OCI-LY7 (cell line): ENCODE measurements around the gene TFCP2L1. TPM values are rescaled to one million over a fixed set of nuclear protein-coding genes. Genes with fewer than 3 reads are reported as not detected.

Experiments
- BruUV-seq: library from RNA; stranded (reverse); fragments of 400-500 nt; replicated peaks from 2 replicates; lab custom pipeline; 2021; lab: Mats Ljungman, UMichigan
- CTCF ChIA-PET: fragments of 300-600 bp; sonication (Branson Sonifier 250); formaldehyde crosslinking; loops from one replicate; lab custom pipeline; 2022; ENCODE audit warnings: antibody characterized with exemption; ENCODE audit not compliant: unreplicated experiment; lab: Charles Lee
- POLR2A ChIA-PET: fragments of 300-600 bp; sonication (Branson Sonifier 250); formaldehyde crosslinking; loops from one replicate; lab custom pipeline; 2022; ENCODE audit warnings: antibody characterized with exemption; lab: Charles Lee
- DNase-seq: peaks from one replicate; pipeline ENCODE4 v3.0.0-alpha.2; 2015; ENCODE audit warnings: low spot score
- H2AFZ ChIP-seq: fragments of 200-600 bp; sonication (generic), shearing (Covaris generic); 2 replicates; pipeline ENCODE4 v1.6.1; 2014; ENCODE audit warnings: mild to moderate bottlenecking, antibody characterized with exemption, low read length, moderate library complexity
- H3K27ac ChIP-seq: fragments of 200-600 bp; sonication (generic); 2 replicates; pipeline ENCODE4 v1.5.1; 2014; ENCODE audit warnings: mixed run types, low read depth, mild to moderate bottlenecking, moderate library complexity, low read length, inconsistent platforms; ENCODE audit not compliant: poor library complexity, severe bottlenecking
- H3K36me3 ChIP-seq: fragments of 200-600 bp; sonication (generic); 2 replicates; pipeline ENCODE4 v1.6.1; 2014; ENCODE audit warnings: mild to moderate bottlenecking, antibody characterized with exemption, low read length, moderate library complexity, mixed read lengths; ENCODE audit not compliant: insufficient read depth
- H3K4me1 ChIP-seq: fragments of 200-600 bp; sonication (generic); 2 replicates; pipeline ENCODE4 v1.5.1; 2014; ENCODE audit warnings: mild to moderate bottlenecking, low read length; ENCODE audit not compliant: insufficient read depth, poor library complexity, severe bottlenecking
- H3K4me2 ChIP-seq: fragments of 200-600 bp; sonication (generic); 2 replicates; pipeline ENCODE4 v1.6.1; 2014; ENCODE audit warnings: mild to moderate bottlenecking, low read length
- H3K4me3 ChIP-seq: fragments of 200-600 bp; sonication (generic); 2 replicates; pipeline ENCODE4 v1.5.1; 2014; ENCODE audit warnings: mild to moderate bottlenecking, low read depth, low read length; ENCODE audit not compliant: poor library complexity, severe bottlenecking
- H3K79me2 ChIP-seq: fragments of 200-600 bp; sonication (generic); 2 replicates; pipeline ENCODE4 v1.6.1; 2016; ENCODE audit warnings: low read depth, mild to moderate bottlenecking, low read length, moderate library complexity, mixed read lengths; ENCODE audit not compliant: insufficient read depth
- H3K9me2 ChIP-seq: fragments of 200-600 bp; sonication (generic); 2 replicates; pipeline ENCODE4 v1.6.1; 2016; ENCODE audit warnings: mild to moderate bottlenecking, low read length, mixed read lengths; ENCODE audit not compliant: insufficient read depth
- H3K9me3 ChIP-seq: fragments of 200-600 bp; sonication (generic); 2 replicates; pipeline ENCODE4 v1.6.1; 2014; ENCODE audit warnings: mild to moderate bottlenecking, mixed run types, low read length, mixed read lengths
- H4K20me1 ChIP-seq: fragments of 200-600 bp; sonication (generic); 2 replicates; pipeline ENCODE4 v1.6.1; 2014; ENCODE audit warnings: mild to moderate bottlenecking, antibody characterized with exemption, low read length, moderate library complexity, mixed read lengths; ENCODE audit not compliant: insufficient read depth
- EZH2phosphoT487 ChIP-seq: fragments of 200-600 bp; sonication (generic); IDR thresholded peaks from 2 replicates; pipeline ENCODE4 v1.6.1; 2018; ENCODE audit warnings: low read depth, borderline replicate concordance, mild to moderate bottlenecking, mixed run types, antibody characterized with exemption, low read length, moderate library complexity, mixed read lengths
- intact Hi-C: fragments of 100-400 bp; cut with micrococcal nuclease; formaldehyde crosslinking; loops from one replicate; pipeline ENCODE4 v1.10.0; 2022; ENCODE audit not compliant: unreplicated experiment
- total RNA-seq, 2 experiments: library from RNA; depleted of rRNA in 1 of 2; stranded (reverse); fragments of >200 nt in 1 of 2; shearing (Covaris generic) in 1 of 2; gene quantifications; 2 replicates each; pipeline ENCODE4 v1.2.3, GENCODE V29; 2014 to 2022
- TF ChIP-seq, protein P1 (sequence below): fragments of 200-600 bp; sonication (generic); conservative IDR thresholded peaks from 2 replicates; pipeline ENCODE4 v1.5.1; 2014; ENCODE audit warnings: mild to moderate bottlenecking, antibody characterized with exemption, low read length, moderate library complexity, mixed read lengths

The TFCP2L1 gene
- total RNA-seq, 2 experiments from 2014 or later = 0.06 to 1.4 TPM

DNA sequence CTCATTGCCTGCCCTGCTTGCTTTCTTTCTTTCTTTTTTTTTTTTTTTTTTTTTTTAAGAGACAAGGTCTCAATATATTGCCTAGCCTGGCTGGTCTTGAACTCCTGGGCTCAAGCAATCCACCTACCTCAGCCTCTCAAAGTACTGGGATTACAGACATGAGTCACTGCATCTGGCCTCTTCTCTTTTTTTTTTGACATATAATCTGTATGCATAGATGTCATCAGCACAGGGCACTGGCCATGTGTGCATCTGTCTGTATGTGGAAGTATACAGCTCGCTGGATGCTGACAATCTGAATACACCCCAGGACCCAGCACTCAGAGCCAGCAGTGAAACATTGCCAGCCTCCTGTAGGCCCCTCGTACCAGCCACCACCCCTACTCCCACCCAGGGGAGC lies 49.5 kb downstream of the TFCP2L1 start:
- Histone ChIP-seq H3K9me2 (no peaks in the 10 kb centered on the region), H3K36me3 (no peaks in the 10 kb centered on the region), H2AFZ (no peak overlapping the region), H3K9me3 (no peaks in the 10 kb centered on the region), H3K27ac (no peak overlapping the region), H3K4me3 (no peak overlapping the region), H3K4me1 (no peaks in the 10 kb centered on the region), H4K20me1 (no peaks in the 10 kb centered on the region), H3K4me2 (no peak overlapping the region), H3K79me2 (no peaks in the 10 kb centered on the region)
- DNase-seq = no peak
- intact Hi-C loops = no loop called here
- no peak for TF ChIP-seq EZH2phosphoT487
- TF ChIP-seq, protein P1, sequence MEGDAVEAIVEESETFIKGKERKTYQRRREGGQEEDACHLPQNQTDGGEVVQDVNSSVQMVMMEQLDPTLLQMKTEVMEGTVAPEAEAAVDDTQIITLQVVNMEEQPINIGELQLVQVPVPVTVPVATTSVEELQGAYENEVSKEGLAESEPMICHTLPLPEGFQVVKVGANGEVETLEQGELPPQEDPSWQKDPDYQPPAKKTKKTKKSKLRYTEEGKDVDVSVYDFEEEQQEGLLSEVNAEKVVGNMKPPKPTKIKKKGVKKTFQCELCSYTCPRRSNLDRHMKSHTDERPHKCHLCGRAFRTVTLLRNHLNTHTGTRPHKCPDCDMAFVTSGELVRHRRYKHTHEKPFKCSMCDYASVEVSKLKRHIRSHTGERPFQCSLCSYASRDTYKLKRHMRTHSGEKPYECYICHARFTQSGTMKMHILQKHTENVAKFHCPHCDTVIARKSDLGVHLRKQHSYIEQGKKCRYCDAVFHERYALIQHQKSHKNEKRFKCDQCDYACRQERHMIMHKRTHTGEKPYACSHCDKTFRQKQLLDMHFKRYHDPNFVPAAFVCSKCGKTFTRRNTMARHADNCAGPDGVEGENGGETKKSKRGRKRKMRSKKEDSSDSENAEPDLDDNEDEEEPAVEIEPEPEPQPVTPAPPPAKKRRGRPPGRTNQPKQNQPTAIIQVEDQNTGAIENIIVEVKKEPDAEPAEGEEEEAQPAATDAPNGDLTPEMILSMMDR = no peak
- BruUV-seq = no TSS peak
- POLR2A ChIA-PET = no interaction called here
- CTCF ChIA-PET = no interaction called here

DNA sequence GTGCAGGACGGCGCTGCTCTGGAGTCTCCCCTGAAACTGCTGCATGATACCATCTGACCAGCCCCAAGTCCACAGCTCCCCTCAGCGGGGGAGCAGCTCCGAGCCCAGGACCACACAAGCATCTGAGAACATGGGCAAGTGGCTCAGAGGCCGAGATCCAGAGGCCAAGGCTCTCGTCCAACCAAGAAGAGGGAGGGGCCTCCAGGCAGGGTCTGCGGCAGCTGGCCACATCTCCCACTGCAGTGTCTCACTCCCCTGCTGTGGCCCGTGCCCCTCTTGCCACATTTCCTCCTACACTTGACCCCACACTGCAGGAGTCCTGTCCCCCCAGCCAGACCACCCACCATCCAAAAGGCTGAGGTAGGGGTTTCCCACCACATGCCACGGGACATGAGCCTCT lies 50.2 kb downstream of the TFCP2L1 start:
- ChIA-PET POLR2A (no interaction called here), CTCF (no interaction called here)
- intact Hi-C loops = no loop called here
- no peaks in the 10 kb centered on the region for H3K36me3 ChIP-seq
- no peak for DNase-seq
- no TSS peak for BruUV-seq
- no peaks in the 10 kb centered on the region for H4K20me1 ChIP-seq
- H2AFZ ChIP-seq = no peak overlapping the region
- no peak overlapping the region for H3K27ac ChIP-seq
- no peaks in the 10 kb centered on the region for H3K9me2 ChIP-seq
- H3K79me2 ChIP-seq = no peaks in the 10 kb centered on the region
- no peak overlapping the region for H3K4me3 ChIP-seq
- TF ChIP-seq, protein P1 = no peak
- no peak for TF ChIP-seq EZH2phosphoT487
- no peak overlapping the region for H3K4me2 ChIP-seq
- no peaks in the 10 kb centered on the region for H3K4me1 ChIP-seq
- H3K9me3 ChIP-seq = no peaks in the 10 kb centered on the region

DNA sequence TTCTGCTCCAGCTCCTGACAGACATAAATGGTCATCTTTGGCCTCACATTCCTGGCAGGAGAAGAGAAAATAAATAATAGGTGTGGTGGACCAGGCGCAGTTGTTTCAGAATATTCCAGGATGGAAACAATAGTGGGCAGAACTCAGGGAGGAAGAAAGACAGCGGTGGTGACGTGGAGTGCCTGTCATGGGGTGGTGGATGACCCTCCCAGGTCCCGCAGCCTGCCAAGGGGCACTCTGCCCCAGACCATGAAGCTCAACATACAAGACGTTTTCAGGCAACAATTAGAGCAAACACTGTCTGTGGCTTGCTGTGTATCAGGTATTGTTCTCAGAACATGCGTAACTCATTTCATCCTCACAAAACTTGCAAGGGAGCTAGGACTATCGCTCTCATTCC lies 50.9 kb downstream of the TFCP2L1 start:
- intact Hi-C loops = no loop called here
- H3K79me2 ChIP-seq = no peaks in the 10 kb centered on the region
- no peaks in the 10 kb centered on the region for H3K4me1 ChIP-seq
- no peak overlapping the region for H3K4me2 ChIP-seq
- H3K4me3 ChIP-seq = no peak overlapping the region
- ChIA-PET CTCF (interaction anchor here (0.6 kb wide), 1 partner anchor 157 kb away, joined by 3 read pairs; no protein-coding TSS in a partner anchor), POLR2A (interaction anchor here (0.6 kb wide), 1 partner anchor 847 kb away, joined by 4 read pairs; no protein-coding TSS in a partner anchor)
- TF ChIP-seq, protein P1 = no peak
- TF ChIP-seq EZH2phosphoT487 = no peak
- DNase-seq = no peak
- no TSS peak for BruUV-seq
- no peak overlapping the region for H3K27ac ChIP-seq
- no peak overlapping the region for H2AFZ ChIP-seq
- no peaks in the 10 kb centered on the region for H3K9me2 ChIP-seq
- H3K36me3 ChIP-seq = no peaks in the 10 kb centered on the region
- no peaks in the 10 kb centered on the region for H3K9me3 ChIP-seq
- H4K20me1 ChIP-seq = no peaks in the 10 kb centered on the region
